GM19043 (cell line): ENCODE results near the gene LRFN3.
"Not testable (repeated sequence)": the region's sequence is repeated elsewhere in the genome, so short reads cannot be mapped to it uniquely, and the experiment has no call there.

ENCODE experiments used
- ATAC-seq: cut with Tn5 transposase; IDR thresholded peaks from one replicate; pipeline ENCODE4 v1.9.1; 2021; ENCODE audit warnings: low read depth; ENCODE audit not compliant: unreplicated experiment

The LRFN3 gene

DNA sequence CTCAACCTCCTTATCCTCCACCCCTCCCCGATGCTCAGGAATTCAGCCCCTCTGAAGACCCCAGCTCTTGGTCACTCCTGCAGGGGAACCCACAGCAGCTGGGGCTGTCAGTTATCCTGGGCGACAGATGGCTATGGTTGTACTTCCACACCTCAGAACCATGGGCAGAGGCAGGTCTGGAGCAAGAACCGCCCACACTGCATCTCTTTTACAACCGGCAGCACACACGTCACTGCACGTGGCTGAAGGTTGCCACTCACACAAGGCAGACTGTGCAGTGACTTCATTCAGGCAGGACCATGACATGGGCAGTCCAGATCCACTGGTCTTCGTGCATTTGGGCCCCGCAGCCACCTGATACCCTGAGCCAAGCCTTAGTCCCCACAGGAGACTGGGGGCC is 37.3 kb downstream of the LRFN3 start:
- ATAC-seq, result no peak

GRCh38 chr19:35975608-35976214 is 39.5 kb downstream of the LRFN3 start:
- ATAC-seq, result no peak

DNA sequence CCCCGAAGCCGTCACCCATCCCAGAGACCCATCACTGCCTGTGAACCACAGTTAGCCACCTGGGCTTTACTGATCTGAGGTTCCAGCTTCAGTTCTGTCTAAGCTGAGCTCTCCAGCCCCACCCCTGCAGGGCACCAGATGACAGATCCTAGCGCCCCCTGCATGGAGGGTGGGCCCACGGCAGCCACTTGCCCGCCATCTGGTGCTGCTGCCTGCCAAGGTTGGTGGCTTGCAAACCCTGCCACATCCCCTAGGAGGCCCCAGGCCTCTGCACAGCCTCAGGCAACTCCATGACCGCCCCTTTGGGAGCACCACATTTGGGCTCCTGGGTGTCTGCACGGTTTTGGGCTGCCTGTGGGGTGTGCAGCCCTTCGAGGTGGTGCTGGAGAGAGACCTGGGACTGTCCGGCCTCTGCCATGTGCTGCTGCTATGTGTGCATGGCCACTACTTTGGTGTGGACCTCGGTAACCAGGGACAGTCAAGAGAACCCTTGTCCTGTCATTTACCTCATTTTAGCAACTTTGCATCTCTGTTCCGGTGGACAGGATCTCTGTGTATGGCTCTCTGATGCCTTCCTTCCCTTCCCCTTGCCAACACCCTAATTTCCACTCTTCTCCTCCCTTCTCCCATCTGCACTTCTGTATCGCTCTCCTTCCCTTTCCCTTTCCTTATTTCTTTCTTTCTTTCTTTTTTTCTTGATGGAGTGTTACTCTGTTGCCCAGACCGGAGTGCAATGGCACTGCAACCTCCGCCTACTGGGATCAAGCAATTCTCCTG is 41.5 kb downstream of the LRFN3 start:
- no peak for ATAC-seq

- ATAC-seq, result no peak
Observed at GRCh38 chr19:35978271-35978670, 42.1 kb downstream of the LRFN3 start.

GRCh38 chr19:35978832-35979365 is 42.7 kb downstream of the LRFN3 start:
- no peak for ATAC-seq

GRCh38 chr19:35980997-35981396 is 44.8 kb downstream of the LRFN3 start:
- not testable (repeated sequence) for ATAC-seq

- ATAC-seq, result no peak
Observed at GRCh38 chr19:35983177-35983576, 47.0 kb downstream of the LRFN3 start.

DNA sequence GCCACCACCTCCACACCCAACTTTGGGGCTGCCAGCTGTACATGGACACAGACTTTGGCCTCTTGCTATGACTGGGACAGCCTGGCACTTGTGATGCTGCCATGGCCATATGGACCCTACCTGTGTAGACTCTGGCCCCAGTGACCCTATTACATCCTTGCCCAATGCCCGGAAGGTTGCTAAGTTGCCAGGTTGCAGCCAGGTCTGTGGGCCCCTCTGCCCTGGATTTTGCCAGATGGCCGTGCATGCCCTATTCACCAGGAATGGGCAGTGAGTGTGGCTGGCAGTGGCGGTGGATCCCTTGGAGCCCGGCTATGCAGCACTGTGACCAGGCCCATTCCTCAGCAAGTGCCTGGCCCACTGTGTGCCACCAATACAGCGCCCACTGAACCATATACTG is 49.9 kb downstream of the LRFN3 start:
- no peak for ATAC-seq

DNA sequence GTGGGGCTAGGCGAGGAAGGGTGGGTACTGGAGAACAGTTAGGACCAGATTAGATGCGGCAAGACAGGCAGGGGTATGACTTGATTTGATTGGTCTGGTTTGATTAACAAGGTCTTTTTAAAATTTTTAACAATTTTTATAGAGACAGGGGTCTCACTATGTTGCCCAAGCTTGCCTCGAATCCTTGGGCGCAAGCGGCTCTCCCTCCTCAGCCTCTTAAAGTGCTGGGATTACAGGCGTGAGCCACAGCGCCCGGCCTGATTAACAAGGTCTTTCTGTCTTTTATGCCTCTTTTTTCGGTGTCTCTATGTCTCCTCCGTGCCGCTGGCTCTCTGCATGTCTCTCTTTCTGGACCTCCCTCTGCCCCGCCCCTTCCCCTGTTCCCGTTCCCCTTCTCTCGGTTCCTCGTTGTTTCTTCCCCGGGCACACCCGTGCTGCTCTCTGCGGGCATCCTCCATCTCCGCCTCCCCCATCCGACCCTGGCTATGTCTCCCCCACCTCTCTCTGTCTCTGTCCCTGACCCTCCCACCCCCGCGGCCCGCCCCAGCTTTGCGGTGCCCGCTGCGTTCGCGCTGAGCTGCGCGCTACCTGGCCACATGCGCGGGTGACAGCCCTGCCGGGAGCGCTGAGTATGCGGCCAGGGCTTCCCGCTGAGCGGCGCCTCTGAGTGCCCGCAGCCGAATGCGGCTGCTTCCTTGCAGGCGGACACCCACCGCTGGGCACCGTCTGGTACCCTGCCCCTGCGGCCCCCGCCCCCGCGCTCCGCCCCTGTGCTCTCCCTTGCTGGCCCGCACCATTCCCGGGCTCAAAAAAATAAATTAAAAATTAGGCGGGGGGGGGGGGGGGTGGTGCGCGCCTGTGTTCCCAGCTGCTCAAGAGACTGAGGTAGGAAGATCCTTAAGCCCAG is 50.7 kb downstream of the LRFN3 start:
- no peak for ATAC-seq

- no peak for ATAC-seq
Observed at GRCh38 chr19:35987571-35987896, 51.4 kb downstream of the LRFN3 start.

DNA sequence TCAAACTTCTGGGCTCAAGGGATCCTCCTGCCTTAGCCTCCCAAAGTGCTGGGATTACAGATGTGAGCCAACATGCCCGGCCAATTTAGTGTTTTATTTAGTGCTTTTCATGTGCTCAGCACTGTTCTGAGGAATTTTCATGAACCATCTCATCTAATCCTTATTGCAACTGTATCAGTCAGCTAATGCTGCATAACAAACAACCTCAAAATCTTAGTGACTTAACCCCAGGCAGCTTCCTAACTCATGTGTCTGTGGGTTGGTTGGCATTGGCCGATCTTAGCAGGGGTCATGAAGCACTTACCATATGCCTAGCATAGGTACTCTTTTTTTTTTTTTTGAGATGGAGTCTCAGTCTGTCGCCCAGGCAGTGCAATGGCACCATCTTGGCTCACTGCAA is 52.6 kb downstream of the LRFN3 start:
- no peak for ATAC-seq

DNA sequence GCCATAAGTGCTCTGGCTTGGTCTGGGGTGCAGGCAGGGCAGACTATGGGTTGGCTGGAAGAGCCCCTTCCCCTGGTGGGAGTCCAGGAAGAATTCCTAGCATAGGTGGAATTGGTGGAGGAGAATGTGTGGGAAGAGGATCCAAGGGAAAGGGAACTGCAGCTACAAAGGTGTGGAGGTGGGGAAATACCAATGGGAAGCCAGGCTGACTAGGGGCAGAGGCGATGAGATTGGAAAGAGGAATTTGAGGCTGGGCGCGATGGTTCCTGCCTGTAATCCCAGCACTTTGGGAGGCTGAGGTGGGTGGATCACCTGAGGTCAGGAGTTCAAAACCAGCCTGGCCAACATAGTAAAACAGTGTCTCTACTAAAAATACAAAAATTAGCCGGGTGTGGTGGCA is 54.0 kb downstream of the LRFN3 start:
- ATAC-seq, result no peak

DNA sequence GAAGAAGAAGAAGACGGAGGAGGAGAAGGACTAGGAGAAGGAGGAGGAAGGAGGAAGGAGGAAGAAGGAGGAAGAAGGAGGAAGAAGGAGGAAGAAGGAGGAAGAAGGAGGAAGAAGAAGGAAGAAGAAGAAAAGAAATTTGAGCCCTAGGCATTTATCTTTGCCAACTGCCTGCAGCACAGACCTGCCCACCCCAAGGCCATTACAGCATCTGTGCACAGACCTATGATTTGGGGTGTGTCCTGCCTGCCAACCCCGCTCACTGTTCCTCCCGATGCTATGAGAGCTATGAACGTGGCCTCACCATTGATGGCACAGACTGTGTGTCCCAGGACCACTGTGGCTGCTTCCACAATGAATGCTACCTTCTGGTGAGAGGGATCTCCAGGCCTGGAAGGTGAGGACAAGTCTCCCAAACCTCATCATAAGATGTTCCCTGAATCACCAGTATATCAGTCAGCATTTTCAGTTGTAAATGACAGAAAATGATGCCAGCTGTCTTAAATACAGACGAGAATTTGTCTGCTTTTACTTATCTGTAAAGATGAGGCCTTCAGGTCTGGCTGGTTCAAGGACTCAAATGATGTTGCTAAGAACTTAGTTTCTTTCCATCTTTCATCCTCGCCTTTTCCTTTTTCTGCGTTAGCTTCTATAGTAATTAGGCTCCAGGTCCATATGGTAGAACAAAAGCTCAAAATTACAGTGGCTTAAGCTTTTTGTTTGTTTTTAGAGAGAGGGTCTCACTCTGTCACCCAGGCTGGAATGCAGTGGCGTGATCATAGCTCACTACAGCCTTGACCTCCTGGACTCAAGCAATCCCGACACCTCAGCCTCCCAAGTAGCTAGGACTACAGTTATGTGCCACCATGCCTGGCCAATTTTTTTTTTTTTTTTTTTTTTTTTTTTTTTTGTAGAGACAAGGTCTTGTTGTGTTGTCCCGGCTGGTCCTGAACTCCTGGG is 54.9 kb downstream of the LRFN3 start:
- ATAC-seq, result no peak

DNA sequence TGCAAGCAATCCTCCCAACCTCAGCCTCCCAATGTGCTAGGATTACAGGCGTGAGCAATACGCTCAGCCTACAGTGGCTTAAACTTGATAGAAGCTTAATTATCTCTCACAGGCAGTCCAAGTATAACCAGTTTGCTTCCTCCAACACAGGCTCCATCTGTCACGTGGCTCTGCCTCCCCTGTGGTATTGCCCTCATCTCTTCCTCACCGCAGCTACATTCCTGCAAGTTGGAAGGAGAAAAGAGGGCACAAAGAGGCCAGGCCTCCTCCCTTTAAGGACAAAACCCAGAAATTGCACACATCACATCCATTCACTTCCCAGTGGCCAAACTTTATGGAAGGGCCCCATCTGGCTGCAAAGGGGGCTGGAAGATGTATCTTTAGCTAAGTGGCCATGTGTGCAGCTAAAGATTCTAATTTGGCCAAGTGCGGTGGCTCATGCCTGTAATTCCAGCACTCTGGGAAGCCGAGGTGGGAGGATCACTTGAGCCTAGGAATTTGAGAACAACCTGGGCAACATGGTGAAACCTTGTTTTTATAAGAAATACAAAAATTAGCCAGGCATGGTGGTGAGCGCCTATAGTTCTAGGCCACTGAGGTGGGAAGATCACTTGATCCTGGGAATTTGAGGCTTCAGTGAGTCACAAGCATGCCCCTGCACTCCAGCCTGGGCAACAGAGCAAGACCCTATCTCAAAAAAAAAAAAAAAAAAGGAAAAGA is 55.7 kb downstream of the LRFN3 start:
- ATAC-seq, result no peak

- no peak for ATAC-seq
Observed at GRCh38 chr19:35992907-35993765, 57.0 kb downstream of the LRFN3 start.

DNA sequence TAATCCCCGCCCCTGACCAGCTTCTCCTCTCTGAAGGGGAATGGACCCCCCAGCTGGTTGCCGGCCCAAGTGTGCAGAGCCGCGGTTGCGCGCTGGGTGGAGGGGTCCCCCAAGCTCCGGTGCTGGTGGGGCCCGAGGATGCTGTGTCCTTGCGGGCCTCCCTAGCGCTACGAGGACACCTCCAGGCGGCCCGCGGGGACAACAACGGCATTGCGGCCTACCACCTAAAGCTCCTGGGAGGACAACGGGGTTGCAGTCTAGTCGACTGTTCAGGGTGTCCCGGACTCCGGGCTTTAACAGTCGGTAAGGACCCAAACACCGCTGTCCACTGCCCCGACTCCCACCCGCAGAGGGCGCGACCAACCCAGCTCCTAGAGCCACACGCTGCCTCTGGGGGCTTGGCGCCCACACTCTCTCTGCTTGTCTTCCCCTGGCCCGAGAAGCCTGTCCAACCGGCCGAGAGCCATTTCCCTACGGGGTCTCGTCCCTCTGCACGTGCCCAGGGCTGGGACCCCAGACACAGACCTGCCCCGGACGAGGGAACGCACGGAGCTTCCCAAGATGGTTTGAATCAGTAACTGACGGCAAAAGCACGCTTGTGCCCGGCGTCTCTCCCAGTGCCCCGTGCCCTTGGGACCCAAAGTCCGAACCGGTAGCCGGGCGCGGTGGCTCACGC is 57.9 kb downstream of the LRFN3 start:
- ATAC-seq, result no peak
